TTC549 (cell line): Measurements from ENCODE around the gene TNS2.
"Not testable (repeated sequence)": the region's sequence is repeated elsewhere in the genome, so short reads cannot be mapped to it uniquely, and the experiment has no call there.

Experiments used
- FAIRE-seq: peaks from 2 replicates; lab custom pipeline; 2012; peaks lifted over from hg19 to GRCh38; lab: Jason Lieb, UNC

TNS2 gene

DNA sequence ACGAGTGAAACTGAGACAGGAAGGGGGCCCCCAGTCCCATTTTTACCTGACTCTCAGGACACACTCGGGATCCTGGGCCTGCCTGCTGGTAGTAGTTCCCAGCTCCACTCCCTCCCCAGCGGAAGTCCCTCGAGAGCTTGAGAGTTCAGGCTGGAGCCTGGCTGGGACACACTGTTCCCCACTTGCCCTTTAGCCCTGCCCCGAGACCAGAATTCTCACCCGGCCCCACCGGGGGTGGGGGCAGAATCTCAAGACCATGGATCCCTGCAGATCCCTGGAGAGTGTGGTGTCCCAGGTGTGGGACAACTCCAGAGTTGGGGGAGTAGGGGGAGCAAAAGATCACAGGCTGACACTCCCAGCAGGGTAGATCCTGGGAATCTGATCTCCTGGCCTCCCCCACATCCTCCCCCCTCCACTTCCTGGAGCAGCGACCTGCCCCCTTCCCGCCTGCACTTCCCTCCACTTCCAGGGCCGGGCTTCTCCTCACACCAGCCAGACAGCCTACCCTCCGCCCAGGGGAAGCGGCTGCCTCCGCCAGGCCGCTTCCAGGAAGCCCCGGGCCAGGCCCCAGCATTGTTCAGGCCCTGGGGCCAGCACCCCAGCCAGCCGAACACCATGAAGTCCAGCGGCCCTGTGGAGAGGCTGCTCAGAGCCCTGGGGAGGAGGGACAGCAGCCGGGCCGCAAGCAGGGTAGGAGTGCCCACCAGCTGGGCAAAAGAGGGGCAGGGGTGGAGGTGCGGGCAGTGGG lies at the start of gene TNS2:
TSS of gene TNS2 (plus strand) at position 495 of the 748 bp plus-strand sequence. CDS start at position 616, 121 bp downstream.
- FAIRE-seq = no peak

DNA sequence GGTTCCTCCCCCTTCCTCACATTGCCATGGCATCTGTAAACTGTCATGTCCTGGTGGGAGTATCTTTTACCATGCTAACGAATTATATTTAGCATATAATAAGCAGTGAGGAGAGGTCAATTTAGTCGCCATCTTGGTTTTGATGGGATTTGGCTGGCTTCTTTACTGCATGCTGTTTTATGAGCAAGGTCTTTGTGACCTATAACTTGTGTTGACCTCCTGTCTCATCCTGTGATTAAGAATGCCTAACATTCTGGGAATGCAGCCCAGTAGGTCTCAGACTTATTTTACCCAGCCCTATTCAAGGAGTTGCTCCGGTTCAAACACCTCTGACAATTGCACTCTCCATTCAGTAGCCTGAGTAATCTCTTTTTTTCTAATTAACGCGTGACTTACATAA lies 45.7 kb upstream of the TNS2 start:
- FAIRE-seq = no peak

- no peak for FAIRE-seq
Measured at GRCh38 chr12:53004582-53004981, 45.3 kb upstream of the TNS2 start.

DNA sequence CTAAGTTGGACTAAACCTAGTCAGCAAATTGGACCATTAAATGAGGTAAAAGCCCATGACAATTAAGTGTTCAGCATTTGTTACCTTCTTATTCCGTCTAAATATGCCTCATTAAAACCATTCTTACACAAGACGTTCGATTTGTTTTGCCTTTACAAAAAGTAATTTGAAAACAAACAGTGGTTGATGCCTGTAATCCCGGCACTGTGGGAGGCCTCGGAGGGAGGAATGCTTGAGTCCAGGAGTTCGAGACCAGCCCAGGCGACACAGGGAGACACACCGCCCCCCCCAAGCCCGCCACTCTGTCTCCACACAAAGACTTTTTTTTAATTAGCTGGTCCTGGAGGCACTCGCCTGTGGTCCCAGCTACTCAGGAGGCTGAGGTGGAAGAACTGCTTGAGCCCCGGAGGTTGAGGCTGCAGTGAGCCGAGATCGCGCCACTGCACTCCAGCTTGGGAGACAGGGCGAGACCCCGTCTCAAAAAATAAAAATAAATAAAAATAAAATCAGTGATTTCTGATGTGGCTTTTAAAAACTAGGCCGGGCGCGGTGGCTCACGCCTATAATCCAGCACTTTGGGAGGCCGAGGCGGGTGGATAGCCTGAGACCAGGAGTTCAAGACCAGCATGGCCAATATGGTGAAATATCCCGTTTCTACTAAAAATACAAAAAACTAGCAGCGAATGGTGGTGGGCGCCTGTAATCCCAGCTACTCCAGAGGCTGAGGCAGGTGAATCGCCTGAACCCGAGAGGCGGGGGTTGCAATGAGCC lies 44.5 kb upstream of the TNS2 start:
- no peak for FAIRE-seq

- peak; percentile 93 for FAIRE-seq
Measured at GRCh38 chr12:53005986-53006809, 43.7 kb upstream of the TNS2 start, which contains the start of gene EIF4B. TSS of gene EIF4B (plus strand) at chr12:53006456. CDS start at chr12:53006484, 28 bp downstream.

GRCh38 chr12:53006810-53007309 lies 43.0 kb upstream of the TNS2 start:
- FAIRE-seq = no peak

DNA sequence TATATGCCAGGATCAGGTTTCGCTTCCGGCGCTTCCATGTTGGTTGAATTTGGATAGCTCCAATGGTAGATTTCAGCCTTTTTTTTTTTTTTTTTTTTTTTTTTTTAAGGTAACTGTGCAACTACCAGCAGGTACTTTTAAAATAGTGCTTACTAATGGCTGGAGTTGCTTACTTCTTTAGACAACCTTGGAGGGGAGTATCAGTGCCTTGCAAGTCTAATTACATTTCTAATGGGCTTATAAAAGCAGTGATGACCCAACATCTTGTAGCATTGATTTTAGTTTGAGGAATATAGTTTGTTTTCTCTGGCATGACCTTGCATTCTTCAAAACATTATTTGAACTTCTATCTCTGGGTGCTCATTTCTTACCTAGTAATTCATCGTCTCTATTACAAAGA lies 42.5 kb upstream of the TNS2 start:
- FAIRE-seq = no peak

DNA sequence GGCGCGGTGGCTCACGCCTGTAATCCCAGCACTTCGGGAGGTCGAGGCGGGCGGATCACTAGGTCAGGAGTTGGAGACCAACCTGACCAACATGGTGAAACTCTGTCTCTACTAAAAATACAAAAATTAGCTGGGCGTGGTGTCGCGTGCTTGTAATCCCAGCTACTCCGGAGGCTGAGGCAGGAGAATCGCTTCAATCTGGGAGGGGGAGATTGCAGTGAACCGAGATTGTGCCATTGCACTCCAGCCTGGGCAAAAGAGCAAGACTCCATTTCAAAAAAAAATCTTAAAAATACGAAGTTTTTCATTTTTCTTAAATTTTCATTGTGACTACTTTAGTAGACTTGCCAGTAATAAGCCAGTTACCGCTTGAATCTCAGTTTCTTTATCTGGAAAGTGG lies 41.1 kb upstream of the TNS2 start:
- not testable (repeated sequence) for FAIRE-seq

- no peak for FAIRE-seq
Measured at GRCh38 chr12:53010955-53011354, 38.9 kb upstream of the TNS2 start.

- FAIRE-seq = no peak
Measured at GRCh38 chr12:53011889-53012288, 38.0 kb upstream of the TNS2 start.

GRCh38 chr12:53012928-53013327 lies 36.9 kb upstream of the TNS2 start:
- FAIRE-seq = no peak

- FAIRE-seq = no peak
Measured at GRCh38 chr12:53014709-53015108, 35.2 kb upstream of the TNS2 start.

GRCh38 chr12:53025250-53025649 lies 24.6 kb upstream of the TNS2 start:
- FAIRE-seq = no peak

GRCh38 chr12:53027014-53027413 lies 22.9 kb upstream of the TNS2 start:
- not testable (repeated sequence) for FAIRE-seq

- FAIRE-seq = no peak
Measured at GRCh38 chr12:53031616-53032015, 18.2 kb upstream of the TNS2 start.

- not testable (repeated sequence) for FAIRE-seq
Measured at GRCh38 chr12:53033832-53034231, 16.0 kb upstream of the TNS2 start.

- no peak for FAIRE-seq
Measured at GRCh38 chr12:53034459-53034858, 15.4 kb upstream of the TNS2 start.

DNA sequence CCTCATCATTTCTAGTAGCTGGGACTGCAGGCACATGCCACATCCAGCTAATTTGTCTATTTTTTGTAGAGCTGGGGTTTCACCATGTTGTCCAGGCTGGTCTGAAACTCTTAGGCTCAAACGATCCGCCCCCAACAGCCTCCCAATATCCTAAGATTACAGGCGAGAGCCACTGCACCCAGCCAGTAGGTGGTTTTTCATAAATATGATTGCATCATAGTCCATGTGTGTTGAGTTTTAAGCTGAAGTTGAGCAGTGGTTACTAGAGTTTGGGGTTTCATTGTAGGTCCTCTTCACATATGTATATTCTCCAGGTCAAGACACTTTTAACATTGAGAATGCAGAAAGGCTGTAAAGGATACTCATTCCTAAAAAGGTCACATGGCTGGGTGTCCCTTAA lies 13.1 kb upstream of the TNS2 start:
- FAIRE-seq = no peak

DNA sequence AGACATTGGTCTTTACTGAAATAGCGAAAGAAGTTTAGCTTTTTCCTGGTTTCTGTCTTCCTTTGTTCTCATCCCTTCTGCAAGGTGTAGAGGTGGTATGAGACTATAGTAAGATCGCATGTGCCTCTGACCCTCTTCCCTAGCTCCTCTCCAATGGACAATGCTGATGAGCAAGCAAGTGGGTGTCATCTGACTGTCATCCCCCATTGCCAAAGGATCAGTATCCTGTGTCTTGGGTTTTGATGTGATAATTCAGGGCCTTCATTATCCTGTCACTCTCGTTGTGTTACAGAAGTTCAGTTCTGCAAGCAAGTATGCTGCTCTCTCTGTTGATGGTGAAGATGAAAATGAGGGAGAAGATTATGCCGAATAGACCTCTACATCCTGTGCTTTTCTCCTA lies 10.0 kb upstream of the TNS2 start:
- FAIRE-seq = no peak

DNA sequence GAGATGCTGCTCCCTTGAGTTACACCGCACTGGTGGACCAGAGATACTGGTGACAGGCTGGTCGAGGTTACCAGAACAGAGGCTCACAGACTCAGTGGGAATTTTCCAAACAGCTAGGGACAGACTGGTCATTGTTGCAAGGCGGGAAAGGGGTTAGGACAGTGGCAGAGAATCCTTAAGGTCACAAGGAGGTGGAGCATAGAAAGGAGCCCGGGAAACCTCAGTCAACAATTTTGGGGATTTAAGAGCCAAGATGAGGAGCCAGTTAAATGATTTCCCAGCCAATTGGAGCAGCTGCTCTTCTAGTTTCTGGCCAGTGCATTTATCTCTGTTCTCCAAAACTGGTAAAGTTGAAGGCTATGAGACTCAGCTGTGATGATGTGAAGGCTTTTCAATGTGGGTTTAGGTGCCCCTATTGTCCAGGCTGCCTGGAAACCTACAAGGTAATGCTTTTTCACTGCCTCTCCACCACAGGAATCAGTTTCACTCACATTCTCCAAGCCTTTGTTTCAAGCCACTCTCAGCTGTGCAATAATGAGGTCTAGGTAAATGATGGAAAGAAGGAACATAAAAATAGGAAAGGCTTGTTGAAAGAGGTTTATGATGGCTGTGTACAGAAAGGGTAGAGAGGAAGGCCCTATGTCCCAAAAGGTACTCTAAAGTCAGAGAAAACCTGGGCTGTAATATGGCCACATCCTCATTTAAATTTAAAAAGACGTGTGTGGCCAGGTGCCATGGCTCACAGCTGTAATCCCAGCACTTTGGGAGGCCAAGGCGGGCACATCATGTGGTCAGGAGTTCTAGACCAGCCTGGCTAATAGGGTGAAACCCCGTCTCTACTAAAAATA lies 7.0 kb upstream of the TNS2 start:
- FAIRE-seq = no peak

DNA sequence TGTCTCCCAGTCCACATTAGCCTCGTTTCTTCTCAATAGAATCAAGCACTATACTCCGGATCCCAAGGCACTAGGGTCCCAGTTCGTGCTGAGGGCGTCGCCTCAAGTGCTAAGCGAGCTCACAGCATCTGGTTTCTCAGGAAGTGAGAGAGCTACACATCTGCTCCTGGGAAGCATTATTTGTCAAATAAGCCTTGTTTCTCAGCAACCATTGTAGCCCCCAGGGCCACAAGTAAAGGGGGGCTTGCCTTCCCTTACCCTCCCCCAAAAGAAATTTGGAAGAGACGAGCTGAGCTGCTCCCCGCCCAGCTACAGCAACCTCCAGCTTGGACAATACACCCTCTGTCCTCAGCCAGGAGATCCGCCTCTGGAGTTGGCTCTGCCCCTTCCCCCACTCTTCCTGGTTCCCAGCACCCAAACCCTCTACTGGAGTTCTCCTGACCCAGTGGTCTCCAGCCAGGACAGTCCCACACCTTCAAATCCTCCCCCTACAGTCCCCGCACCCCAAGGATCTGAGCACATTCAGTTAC lies 5.7 kb upstream of the TNS2 start:
- FAIRE-seq = no peak
